NCI-H524 (cell line): ENCODE results near the gene FBXO36.
"Not testable (repeated sequence)": the region's sequence is repeated elsewhere in the genome, so short reads cannot be mapped to it uniquely, and the experiment has no call there.

ENCODE experiments used
- DNase-seq, 2 experiments: peaks; one replicate each; lab custom pipeline; 2025; lab: John Stamatoyannopoulos, UW

The FBXO36 gene, protein sequence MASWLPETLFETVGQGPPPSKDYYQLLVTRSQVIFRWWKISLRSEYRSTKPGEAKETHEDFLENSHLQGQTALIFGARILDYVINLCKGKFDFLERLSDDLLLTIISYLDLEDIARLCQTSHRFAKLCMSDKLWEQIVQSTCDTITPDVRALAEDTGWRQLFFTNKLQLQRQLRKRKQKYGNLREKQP

DNA sequence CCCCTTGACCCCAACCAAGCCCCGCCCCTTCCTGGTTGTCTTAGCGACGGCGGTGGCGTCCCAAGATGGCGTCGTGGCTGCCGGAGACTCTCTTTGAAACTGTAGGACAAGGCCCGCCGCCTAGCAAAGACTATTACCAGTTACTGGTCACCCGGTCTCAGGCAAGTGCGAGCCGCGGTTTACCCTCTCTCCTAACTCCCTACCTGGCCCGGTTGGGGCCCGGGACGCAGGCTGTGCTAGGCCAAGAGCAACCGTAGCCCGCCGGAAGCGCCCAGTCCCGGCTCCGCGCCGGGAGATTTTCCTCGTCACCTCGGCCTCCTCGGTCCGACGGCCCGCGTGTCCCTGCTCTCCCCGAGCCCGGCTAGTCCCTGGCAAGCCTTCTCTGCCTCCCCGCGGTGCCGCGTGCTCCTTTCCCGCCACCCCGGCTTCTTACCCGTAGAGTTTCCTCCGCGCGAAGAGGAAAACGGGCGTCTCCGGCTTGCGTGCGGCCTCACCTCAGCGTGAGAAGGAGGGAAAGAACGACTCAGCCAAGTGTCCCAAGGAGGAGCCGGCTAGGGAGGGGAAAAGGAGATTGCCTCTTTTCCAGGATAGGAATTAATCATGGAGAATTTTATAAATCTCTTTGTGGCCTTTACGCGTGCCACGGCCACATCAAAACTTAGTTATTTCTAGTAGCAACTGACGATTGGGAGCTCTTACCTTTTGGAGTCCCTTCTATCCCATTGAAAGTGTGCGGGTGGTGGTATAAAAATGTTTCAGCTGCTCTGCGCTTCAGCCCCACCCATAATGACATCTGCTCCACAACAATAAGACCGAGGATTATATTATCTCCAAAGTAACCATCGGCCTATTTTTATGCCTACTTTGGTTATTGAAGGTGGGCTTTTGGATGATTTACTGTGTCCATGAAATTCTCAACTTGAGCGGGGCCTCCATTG is at the start of gene FBXO36:
TSS of gene FBXO36 (plus strand) at position 55 of the 938 bp plus-strand sequence. CDS start at position 66, 11 bp downstream.
- DNase-seq, result peak; percentile 81 to 87

DNA sequence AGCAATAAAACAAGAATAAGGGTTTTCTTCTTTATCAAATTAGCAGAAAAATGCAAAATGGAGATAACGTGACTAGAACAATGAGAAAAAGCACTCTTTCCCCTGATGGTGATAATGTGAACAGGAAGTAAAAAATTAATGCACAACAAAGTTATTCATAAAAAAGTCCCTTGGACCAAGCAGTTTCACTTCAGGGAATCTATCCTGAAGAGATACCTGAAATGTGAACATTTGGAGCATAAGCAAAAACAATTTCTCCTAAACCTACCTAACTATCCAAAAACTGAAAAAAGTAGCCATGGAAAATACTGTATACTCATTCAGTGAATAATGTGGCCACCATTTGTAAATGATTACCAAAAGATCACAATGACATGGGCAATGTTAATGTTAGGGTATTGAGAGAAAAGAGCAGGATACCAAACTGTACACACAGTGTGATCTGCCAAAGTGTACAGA is 49.2 kb upstream of the FBXO36 start:
- no peak for DNase-seq

DNA sequence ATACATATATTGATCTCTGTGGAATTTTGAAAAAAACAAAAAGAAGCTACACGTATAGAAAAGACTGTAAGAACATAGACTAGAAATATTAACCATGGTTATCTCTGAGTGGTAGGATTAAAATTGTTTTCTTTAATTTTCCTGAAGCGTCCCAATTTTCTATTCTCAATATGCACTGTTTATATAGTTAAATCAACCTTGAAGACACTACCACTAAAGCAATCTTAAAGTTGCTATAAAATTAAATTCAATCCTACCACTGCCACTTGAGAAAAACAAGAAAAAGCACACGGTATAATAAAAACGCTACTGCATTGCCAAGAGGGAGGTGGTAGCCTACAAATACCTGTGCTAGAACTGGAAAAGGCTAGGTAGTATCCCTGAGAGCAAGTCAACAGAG is 47.7 kb upstream of the FBXO36 start:
- no peak for DNase-seq

DNA sequence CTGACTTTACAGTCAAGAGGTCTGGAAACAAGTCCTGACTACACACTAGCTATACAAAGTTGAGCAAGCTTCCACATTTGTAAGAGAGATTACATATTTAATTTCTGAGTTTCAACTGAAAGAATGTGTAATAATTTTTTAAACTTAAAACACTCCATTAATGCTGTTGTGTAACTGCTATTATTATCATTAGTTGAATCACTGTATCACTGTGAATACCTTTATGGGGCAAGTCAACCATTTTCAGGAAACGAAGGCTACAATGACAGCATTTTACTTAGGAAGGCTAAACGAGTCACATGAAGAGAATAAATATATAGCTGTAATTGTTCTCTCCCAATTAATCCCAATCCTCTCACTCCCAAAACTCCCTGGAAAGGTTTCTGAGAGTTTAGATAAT is 46.8 kb upstream of the FBXO36 start:
- DNase-seq, result no peak

DNA sequence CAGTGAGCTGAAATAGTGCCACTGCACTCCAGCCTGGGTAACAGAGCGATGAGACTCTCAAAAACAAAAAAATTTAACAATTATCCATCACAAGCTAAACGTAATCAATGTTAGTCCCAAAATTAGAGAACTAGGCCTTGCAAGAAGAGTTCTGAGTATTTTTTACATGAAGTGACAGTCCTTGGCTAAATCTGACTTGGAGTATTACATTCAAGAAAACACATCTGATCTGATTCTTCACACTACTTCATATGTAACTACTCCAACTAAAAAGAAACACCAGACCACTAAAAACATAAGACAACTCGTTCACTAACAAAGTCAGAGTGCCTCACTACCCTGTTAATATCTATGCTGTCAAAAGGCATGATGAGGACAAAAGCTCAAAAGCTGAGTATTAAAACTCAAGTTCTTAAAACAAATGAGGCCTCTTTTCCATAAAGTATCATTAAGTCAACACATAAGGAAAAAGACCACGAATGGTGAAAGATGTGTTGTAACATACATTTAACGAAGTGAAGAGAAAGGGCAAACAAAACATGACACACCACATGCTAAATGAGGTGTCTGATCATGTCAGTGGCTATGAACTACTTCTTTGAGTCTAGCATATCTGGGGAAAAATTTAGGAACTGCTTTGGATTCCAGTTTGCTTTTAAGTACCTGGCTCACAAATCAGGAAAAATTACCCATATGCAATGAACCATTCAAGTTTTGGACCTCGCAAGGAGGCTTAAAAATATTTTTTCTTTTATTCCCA is 42.9 kb upstream of the FBXO36 start:
- no peak for DNase-seq

DNA sequence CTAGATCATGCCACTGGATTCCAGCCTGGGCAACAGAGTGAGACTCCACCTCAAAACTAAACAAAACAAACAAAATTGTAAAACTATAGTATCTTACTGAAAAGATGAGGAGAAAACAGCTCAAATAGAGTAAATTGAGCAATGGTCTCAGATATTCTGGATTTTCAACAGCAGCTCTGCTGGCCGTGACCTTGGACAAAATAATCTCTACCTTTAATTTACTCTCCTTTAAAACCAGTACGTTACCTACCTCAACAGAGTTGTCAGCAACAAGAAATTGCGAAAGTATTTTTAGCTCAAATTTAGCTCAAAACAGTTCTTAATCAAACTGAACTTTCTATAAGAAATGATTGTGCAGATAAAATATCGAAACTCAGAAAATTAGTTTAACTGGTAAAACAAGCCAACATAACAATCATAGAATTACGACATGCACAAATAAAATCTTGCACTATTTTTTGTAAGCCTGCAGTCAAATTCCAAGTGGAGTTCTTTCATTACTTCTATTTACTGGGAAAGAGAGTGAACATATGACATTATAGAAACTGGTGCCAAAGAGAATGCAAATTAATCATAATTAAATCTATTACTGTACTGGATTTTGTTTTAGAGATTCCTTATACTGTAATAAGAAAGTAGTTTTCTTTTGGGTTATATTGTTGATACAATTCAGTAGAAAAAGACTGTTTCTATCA is 41.3 kb upstream of the FBXO36 start:
- no peak for DNase-seq

DNA sequence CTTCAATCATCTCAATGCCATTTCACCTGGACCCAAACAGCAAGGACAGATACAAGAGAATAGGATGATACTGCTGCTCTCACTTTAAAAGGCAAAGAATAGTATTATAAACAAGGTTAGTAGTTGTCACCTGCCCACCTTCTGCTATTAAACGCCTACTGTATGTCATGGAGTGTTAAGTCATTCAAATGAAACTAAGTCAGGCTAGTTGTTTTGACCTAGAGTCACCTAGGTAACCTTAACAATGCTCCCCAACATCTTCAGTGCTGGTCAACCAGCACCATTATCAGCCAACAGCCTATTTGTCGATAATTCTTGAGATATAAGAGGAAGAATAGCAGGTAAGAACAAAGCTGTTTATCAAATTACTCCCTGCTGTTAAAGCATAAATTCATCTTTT is 39.7 kb upstream of the FBXO36 start:
- no peak for DNase-seq

DNA sequence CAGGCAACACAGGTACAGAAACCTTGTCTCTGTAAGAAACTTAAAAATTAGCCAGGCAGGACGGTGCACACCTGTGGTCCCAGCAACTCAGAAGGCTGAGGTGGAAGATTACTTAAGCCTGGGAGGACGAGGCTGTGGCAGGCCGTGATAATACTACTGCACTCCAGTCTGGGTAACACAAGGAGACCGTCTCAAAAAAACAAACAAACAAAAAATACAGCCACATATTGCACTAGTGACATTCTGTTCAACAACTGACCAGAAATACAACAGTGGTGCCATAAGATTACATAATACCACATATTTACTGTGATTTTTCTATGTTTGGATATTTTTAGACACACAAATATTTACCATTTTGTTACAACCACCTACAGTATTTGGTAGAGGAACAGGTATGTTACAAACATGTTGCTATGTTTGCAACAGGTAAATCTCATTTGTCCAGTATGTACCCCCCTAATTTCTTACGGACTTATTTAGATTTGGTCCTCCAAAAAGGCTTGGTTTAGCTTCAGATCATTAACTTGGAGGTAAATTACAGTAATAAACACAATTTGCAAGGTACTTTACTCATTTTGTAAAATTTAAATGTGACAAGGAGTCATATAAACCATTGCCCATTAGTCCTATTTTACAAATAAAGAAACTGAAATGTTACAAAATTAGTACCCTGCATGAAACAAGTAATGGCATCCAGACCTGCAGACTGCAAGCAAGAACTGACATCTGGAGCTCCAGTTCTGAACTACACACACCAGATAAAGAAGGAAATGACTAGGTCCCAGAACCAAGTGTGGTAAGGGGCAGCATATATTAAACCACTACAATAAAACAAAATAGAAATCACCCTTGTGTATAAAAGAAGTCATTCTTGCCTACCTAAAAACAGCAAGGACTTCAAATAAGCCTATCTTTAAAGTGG is 37.3 kb upstream of the FBXO36 start:
- DNase-seq, result no peak

DNA sequence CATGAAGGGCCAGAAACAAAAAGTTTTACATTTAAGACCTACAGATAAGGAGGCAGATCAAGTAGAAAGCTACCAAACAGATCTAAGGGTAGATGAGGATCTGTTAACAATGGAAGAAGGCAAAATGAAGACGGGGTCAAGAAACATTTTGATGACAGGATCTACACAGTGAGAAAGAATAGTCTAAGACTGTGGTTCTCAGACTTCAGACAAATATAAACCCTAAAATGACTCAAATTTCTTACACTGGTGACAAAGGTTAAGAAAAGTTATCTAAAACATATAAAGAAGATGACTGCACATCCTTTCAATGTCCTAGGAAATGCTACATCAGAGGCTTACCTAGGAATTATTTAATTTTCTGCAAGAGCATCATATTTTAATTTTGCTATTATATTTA is 34.9 kb upstream of the FBXO36 start:
- no peak for DNase-seq

DNA sequence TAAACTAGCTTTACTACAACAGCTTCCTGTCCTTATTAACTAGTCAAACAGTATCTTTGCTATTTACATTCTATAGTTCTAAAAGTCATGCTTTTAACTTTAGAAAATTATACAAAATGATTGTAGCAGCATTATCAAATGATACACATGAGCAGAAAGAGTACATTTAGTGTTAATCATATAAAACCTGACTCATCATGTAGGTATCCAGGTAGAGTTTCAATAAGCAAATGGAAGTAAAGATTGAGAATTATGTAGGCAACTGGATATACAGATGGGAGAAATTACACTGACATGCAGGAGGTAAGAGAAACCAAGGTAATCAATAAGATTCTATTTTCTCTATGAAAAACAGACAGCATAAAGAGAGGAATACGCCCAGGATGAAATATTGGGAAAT is 34.3 kb upstream of the FBXO36 start:
- DNase-seq, result no peak

DNA sequence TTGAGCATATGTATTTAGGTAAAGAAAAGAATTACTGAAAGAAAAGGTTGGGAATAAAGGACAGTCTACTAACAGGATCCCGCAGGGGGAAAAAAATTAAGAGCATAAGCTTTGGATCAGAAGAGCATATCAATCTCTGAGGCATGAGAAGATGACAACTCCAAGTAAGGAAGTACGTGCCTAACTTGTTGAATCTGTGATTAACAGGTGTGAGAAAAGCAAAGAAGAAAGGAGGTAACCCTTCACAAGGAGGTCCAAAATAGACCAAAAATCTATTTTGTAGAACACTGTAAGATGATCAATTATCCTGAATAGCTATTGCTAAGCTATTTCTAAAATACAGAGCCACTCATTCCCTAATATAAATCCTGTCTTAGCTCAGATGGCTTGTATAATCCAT is 33.3 kb upstream of the FBXO36 start:
- no peak for DNase-seq

DNA sequence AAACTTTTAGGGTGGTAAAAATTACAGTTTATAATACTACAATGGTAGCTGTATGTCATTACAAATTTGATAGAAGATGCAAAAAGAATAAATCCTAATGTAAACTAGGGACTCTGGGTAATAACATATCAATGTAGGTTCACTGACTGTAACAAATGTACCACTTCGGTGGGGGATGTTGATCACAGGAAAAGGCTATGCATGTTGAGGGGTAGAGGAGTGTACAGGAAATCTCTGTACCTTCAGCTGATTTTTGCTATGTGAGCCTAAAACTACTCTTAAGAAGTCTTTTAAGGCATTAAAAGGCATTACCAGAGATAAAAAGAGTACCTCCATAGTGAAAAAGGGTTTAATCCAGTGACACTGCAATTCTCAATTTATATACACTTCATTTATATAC is 25.4 kb upstream of the FBXO36 start:
- no peak for DNase-seq

DNA sequence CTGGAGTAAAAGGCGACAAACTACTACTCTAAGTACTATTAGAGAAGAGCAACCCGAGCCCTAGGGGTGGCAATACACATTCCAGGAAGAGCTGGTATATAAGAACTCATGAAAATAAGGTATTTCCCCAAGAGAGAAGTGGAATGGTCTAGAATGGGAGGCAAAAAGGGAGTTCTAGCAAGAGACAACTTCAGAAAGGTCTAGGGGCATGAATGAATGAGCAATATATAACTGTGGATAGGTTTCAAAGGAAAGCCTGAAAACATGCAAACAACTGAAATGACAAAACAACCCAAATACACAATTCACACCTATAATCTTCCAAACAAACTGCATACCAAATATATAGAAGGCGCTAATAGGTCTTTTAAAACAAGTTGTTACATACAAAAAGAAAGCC is 22.7 kb upstream of the FBXO36 start:
- no peak for DNase-seq

DNA sequence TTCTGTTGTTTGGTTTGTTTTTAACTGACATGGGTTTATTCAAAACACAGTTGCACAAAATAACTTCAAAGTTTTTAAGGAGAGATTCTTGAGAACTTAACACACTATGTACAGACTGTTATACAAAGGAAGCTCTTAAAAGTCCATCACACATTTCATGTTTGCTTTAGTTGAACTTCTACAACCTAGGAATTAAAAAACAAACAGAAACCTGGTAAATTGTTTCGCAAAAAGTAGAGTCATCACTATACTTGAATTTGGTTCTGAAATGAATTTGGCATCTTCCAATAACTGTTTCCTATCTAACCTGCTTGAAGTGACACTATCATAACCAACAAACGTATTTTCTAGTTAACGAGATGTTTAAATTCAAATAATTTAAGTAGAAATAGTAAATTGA is 22.3 kb upstream of the FBXO36 start:
- no peak for DNase-seq

DNA sequence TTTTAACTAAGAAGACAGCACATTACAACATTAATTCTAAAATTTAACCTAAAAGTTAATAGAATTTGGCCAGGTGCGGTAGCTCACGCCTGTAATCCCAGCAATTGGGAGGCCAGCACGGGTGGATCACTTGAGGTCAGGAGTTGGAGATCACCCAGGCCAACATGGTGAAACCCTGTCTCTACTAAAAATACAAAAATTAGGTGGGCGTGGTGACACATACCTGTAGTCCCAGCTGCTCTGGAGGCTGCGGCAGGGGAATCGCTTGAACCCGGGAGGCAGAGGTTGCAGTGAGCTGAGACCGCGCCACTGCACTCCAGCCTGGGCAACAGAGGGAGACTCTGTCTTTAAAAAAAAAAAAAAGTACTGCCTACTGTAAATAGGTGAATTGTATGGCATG is 21.8 kb upstream of the FBXO36 start:
- not testable (repeated sequence) for DNase-seq

DNA sequence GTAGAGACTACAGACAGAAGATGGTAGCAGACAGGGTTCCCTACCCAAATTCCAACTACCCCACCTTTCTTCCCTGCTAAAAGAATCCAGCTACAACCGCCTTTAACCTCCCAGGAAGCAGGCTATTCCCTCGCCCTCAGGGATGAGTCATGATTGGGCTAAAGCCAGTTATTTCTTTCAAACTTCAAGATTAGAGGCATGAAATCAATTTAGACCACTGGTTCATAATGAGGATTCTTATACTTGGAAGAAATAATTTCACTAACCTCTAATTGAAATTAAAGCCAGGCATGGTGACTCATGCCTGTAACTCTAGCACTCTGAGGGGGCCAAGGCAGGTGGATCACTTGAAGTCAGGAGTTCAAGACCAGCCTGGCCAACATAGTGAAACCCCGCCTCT is 20.5 kb upstream of the FBXO36 start:
- no peak for DNase-seq

DNA sequence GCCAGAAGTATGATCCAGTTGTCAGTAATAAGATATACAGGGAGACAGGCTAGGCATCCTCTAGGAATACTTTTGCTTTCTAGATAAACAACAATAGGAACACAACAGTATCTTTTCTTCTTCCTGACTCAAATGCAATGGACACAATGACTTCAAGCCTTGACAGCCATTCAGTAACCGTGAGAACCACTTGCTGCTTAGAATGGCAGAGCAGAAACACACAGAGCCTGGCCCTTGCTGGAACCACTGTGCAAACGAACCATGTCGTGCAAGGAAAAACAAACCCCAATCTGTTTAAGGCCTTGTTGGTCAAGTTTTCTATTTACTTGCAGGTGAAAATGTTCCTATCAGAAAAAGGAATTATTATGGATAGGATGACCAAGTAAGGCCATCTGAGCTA is 19.3 kb upstream of the FBXO36 start:
- no peak for DNase-seq

DNA sequence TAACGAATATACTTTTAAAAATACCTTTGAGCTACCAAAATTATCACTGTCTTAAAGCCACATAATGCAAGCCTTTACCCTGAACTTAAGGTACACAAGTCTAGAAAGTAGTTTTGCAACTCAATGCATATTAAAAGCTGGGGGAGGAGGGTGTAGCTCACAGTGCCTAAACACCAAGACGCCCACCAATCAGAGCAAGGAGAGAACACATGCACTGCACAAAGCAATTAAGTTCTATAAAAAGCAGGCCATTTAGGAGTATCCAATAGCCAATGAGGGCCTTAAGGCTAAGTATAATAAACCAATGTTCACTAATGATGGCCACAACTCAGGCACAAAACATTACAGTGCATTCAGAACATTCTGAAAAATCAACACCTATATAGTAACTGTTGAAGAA is 16.7 kb upstream of the FBXO36 start:
- DNase-seq, result no peak

DNA sequence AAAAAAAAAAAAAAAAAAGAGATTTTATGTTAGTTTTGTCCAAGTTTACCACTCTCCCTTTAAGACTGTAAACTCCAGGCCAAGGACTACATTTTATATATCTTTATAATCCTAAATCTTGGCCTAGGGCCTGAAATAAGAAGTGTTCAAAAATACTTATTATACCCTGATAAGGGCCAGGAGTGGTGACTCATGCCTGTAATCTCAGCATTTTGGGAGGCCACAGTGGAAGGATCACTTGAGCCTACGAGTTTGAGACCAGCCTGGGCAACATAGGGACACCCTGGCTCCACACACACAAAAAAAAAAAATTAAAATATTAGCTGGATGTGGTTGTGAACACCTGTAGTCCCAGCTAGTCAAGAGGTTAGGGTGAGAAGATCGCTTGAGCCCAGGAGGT is 13.2 kb upstream of the FBXO36 start:
- no peak for DNase-seq

DNA sequence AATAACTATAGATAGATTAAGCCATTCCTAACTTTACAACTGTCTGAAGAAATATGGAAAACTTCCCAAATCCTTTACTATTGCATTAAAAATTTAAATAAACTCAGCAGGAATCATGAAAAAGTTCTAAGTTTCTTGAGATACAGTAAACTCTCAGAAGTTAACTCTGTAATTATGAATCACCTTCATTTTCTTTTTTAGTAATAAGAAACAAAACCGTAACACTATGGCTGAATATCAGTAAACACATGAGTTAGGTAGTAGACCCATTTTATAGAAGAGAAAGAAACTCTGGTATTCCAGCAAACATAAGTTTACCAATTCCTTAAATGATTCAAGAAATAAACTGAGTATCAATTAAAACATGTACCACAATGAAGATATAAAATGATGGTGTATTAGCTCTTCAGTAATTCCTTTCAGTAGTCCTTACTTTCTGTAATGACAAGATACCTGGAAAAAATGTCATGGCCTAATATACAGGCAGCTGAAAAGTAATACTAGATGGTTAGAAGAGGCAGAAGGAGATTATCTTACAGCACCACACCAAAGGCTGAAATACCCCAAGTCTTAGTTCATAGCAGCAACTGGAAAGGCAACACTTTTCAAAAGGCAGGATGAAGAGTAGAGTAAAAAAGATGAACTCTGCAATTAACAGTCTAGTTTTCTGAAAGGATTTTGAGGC is 12.0 kb upstream of the FBXO36 start:
- no peak for DNase-seq
